Mesothelial cell of epicardium (in vitro differentiated cells): Measurements from ENCODE around the gene MUC6. TPM values are rescaled to one million over a fixed set of nuclear protein-coding genes. Genes with fewer than 3 reads are reported as not detected.

Experiments used
- DNase-seq, 2 experiments: peaks; one replicate each; pipeline ENCODE4 v3.0.0; 2021; ENCODE audit warnings: low spot score in 2 of 2; ENCODE audit not compliant: unreplicated experiment in 2 of 2
- H3K27ac Mint-ChIP-seq: 2 replicates; pipeline ENCODE4 v1.8.0; 2021; ENCODE audit warnings: mixed read lengths
- H3K27me3 Mint-ChIP-seq: 2 replicates; pipeline ENCODE4 v1.8.0; 2021; ENCODE audit warnings: low read depth, mixed read lengths
- H3K36me3 Mint-ChIP-seq: 2 replicates; pipeline ENCODE4 v1.8.0; 2021; ENCODE audit warnings: mixed read lengths
- H3K4me1 Mint-ChIP-seq: 2 replicates; pipeline ENCODE4 v1.8.0; 2021; ENCODE audit warnings: mixed read lengths
- H3K4me3 Mint-ChIP-seq: 2 replicates; pipeline ENCODE4 v1.8.0; 2021; ENCODE audit warnings: mild to moderate bottlenecking, moderate library complexity, mixed read lengths
- H3K9me3 Mint-ChIP-seq: 2 replicates; pipeline ENCODE4 v1.8.0; 2021; ENCODE audit warnings: mixed read lengths
- total RNA-seq: library from RNA; stranded (reverse); gene quantifications from 3 replicates; pipeline ENCODE4 v1.2.1, GENCODE V29; 2021
- TF ChIP-seq, protein P1 (sequence below): fragments of 200-600 bp; sonication (generic); IDR thresholded peaks from one replicate; pipeline ENCODE4 v1.5.0; 2021; ENCODE audit warnings: antibody characterized with exemption; ENCODE audit not compliant: unreplicated experiment

Gene MUC6
- total RNA-seq, 1 donor from 2014 or later = not detected

DNA sequence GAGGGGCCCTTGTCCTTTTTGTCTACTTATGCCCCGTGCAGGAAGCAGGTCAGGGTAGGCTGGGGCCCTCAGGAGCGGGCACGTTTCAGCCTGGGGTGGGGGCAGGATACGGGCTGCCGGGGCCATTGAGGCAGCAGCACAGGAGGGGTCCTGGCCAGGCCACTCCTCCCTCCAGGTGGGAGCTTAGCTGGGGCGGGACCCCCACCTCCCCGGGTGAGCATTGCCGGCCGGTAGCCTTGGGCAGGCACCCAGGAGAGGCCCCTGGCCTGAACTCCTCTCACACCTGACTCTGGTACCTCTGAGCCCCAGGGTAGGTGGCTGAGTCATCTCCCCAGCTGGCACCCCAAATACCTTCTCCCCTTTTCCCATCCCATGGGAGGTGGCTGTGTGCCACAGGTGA lies 5.0 kb upstream of the MUC6 start:
- no peak for DNase-seq
- Mint-ChIP-seq H3K27me3 (peaks cover 5% of the 10 kb centered on the region), H3K36me3 (no peaks in the 10 kb centered on the region), H3K27ac (no peak overlapping the region), H3K9me3 (peaks cover 6% of the 10 kb centered on the region), H3K4me3 (no peak overlapping the region), H3K4me1 (no peaks in the 10 kb centered on the region)
- TF ChIP-seq, protein P1, sequence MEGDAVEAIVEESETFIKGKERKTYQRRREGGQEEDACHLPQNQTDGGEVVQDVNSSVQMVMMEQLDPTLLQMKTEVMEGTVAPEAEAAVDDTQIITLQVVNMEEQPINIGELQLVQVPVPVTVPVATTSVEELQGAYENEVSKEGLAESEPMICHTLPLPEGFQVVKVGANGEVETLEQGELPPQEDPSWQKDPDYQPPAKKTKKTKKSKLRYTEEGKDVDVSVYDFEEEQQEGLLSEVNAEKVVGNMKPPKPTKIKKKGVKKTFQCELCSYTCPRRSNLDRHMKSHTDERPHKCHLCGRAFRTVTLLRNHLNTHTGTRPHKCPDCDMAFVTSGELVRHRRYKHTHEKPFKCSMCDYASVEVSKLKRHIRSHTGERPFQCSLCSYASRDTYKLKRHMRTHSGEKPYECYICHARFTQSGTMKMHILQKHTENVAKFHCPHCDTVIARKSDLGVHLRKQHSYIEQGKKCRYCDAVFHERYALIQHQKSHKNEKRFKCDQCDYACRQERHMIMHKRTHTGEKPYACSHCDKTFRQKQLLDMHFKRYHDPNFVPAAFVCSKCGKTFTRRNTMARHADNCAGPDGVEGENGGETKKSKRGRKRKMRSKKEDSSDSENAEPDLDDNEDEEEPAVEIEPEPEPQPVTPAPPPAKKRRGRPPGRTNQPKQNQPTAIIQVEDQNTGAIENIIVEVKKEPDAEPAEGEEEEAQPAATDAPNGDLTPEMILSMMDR = no peak

DNA sequence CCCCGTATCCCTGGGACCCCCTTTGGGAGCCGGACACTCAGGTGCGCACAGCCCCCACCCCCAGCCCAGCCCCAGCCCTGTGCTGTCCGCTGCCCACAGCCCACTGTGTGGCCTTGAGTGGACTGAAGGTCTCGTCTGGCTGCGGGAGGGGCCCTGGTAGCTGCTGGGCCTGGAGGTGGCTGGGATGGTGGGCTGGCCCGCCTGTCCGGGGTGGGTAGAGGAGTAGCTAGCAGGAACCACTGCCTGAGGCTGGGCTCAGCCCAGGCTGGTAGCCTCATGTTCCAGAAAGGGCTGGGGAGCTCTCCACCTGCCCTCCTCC lies 4.6 kb upstream of the MUC6 start:
- Mint-ChIP-seq H3K27ac (no peak overlapping the region), H3K27me3 (peaks cover 4% of the 10 kb centered on the region), H3K36me3 (no peaks in the 10 kb centered on the region), H3K4me3 (no peak overlapping the region), H3K4me1 (no peaks in the 10 kb centered on the region), H3K9me3 (peaks cover 6% of the 10 kb centered on the region)
- TF ChIP-seq, protein P1 = no peak
- DNase-seq = no peak

DNA sequence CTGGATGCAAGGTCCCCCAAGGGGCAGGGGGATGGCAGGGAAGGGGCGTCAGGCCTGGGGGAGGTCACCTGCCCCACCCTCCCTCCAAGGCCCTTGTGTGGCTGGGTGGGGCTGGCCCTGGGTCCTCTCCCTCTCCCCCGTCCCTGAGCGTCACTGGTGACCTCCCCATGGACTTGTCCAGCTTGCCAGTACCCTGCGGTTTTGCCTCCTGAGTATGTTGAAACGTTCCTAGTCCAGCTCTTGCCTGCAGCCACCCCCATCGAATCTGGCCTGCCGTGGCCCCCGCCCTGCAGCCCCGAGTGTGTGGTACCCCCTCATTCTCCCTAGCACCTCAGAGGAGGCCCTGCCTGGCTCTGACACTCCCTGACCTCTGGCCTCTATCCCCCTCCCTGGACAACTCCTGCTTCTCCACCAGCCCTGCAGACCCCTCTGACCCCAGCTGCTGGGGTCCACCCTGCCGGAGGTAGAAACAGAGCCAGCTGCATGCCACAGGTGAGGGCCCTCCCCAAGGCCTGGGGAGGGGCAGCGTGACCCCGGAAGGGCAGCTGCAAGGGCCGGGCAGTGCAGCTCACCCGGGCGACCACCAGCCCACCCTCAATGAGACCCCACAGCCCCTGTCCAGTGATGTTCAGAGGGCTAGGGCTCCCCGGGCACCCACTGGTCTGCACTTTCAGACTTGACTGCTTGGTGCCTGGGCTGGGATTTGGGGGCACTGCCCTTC lies 4.1 kb upstream of the MUC6 start:
- TF ChIP-seq, protein P1 = no peak
- H3K27me3 Mint-ChIP-seq = peaks cover 3% of the 10 kb centered on the region
- H3K27ac Mint-ChIP-seq = no peak overlapping the region

DNA sequence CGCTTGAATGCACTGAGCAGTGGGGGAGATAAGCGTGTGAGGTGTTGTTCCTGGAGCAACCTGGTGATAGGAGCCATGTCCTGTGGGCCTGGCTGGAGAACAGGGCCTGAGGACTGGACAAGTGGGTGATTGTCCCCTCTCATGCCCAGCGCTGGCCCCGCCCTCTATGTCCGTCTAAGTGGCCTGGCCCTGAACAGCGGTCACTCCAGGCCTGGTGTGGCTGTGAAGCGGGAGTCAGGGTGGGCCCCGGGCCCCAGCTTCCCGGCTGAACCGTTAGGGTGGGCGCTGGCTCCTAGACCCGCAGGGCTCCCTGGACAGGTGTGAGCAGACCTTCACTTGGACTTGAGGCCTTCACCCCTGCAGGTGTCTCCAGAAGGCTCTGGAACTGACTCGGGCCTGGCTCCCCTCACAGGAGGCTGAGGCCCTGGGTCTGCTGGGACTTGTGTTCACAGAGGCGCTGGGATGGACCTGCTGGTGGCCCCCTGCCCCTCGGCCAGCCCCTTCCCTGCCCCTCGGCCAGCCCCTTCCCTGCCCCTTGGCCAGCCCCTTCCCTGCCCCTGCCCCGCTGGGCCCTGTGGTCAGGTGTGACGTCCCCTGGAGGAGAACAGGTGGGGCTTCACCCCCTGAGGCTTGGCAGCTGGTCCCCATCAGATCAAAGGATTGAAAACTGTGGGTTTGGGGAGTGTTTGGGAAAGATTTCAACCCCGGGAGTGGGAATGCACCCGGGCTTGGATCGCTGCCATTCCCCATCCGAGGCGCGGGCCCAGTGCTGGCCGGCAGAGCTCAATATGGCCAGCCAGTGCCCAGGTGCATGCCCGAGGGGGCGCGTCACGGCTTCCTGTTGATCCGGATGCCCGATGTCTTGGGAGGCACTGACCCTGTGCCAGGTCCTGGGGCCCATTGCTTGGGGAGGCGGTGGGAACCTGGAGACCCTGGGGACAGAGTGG lies 3.2 kb upstream of the MUC6 start:
- no peak overlapping the region for H3K27ac Mint-ChIP-seq
- H3K27me3 Mint-ChIP-seq = peaks cover under 1% of the 10 kb centered on the region
- TF ChIP-seq, protein P1 = no peak
- no peaks in the 10 kb centered on the region for H3K4me1 Mint-ChIP-seq
- no peak for DNase-seq
- no peaks in the 10 kb centered on the region for H3K36me3 Mint-ChIP-seq
- peaks cover 1% of the 10 kb centered on the region for H3K9me3 Mint-ChIP-seq
- H3K4me3 Mint-ChIP-seq = no peak overlapping the region

More for the DNA sequence above, 4.1 kb upstream of the MUC6 start:
- H3K4me1 Mint-ChIP-seq = no peaks in the 10 kb centered on the region
- no peak overlapping the region for H3K4me3 Mint-ChIP-seq
- H3K9me3 Mint-ChIP-seq = peaks cover 6% of the 10 kb centered on the region
- no peaks in the 10 kb centered on the region for H3K36me3 Mint-ChIP-seq
- no peak for DNase-seq

DNA sequence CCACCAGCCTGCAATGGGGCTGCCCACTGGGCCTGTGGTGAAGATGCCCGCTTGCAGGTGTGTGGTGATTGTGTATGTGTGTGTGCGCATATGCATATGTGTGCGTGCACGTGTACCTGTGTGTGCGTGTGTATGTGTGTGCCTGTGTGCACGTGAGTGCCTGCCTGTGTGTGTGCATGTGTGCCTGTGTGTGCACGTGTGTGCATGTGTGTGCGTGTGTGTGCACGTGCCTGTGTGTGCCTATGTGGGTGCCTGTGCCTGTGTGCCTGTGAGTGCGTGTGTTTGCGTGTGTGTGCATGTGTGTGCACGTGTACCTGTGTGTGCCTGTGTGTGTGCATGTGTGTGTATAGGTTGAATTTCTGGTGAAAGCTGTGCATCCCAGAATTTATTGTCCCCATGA lies 2.4 kb upstream of the MUC6 start:
- no peak for DNase-seq

More for the DNA sequence above, 2.4 kb upstream of the MUC6 start:
- no peak overlapping the region for H3K27ac Mint-ChIP-seq
- H3K27me3 Mint-ChIP-seq = no peaks in the 10 kb centered on the region
- H3K4me3 Mint-ChIP-seq = no peak overlapping the region
- H3K36me3 Mint-ChIP-seq = no peaks in the 10 kb centered on the region
- no peaks in the 10 kb centered on the region for H3K4me1 Mint-ChIP-seq
- H3K9me3 Mint-ChIP-seq = no peaks in the 10 kb centered on the region
- TF ChIP-seq, protein P1 = no peak
